ENCODE measurements around the gene NFYC. TPM values are rescaled to one million over a fixed set of nuclear protein-coding genes. Genes with fewer than 3 reads are reported as not detected.
A peak's percentile ranks its signal among the peaks of the same experiment; 100 is the strongest.

NFYC gene
- total and polyA plus RNA-seq, 2 of the 8 experiments (the other 6 are each of a cell fraction or from before 2014, with no cell fraction given), result 54.1 to 124 TPM

DNA sequence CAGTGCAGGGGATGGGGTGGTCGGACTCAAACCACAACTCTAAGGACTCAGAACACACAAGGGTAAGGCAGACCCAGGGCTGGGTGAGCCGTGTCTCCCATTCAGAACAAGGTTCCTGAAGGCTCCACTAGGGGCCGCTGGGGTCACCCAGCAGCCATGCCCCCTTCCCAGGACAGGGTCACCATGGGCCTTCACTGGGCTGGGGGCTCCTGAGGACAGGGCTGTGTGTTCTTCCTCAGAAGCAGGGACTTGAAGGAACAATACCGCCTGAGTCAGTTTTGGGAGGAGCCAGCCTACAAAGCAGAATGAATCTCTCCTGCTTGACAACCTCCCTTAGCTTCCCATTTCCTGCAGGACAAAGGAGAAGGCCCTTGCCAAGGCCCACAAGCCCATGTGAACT lies 41.4 kb upstream of the NFYC start:
- no peak overlapping the region for H3K23ac ChIP-seq (ENCODE audit: insufficient read length)
- H3K36me3 ChIP-seq (ENCODE audit: control insufficient read depth in 2 of 4, insufficient read depth in 4 of 4, low read length in 3 of 4), result no peaks in the 10 kb centered on the region; a peak in 1 of 8 replicates
- no peak overlapping the region for H3K4ac ChIP-seq (replicated peaks; ENCODE audit: insufficient read length, low read depth, low read length)
- H3K4me3 ChIP-seq (ENCODE audit: extremely low read depth in 1 of 4, insufficient read depth in 2 of 4, low read depth in 3 of 4, low read length in 4 of 4), result no peak overlapping the region
- CTCF ChIA-PET (ENCODE audit: partially characterized antibody), result interaction anchor here (0.6 to 37.5 kb wide), 10 partner anchors 15 to 310 kb away, joined by 3 to 684 read pairs (median 4); partner anchors contain the start of gene RIMS3
- H2BK15ac ChIP-seq (ENCODE audit: low read length), result no peak overlapping the region
- H2AK5ac ChIP-seq (ENCODE audit: low read depth, low read length), result no peak overlapping the region; the same call in 1 of the 2 replicates
- no peak overlapping the region for H2BK20ac ChIP-seq (ENCODE audit: low read length)
- H2BK12ac ChIP-seq (ENCODE audit: low read depth, low read length), result 0 out of 2 replicates have a peak overlapping the region, but pooled peaks have one; percentile 29
- H2AFZ ChIP-seq (ENCODE audit: low read length), result no peak overlapping the region
- H3K79me2 ChIP-seq (ENCODE audit: control insufficient read depth in 1 of 2, insufficient read depth in 2 of 2, low read length in 2 of 2), result no peaks in the 10 kb centered on the region
- H4K5ac ChIP-seq (ENCODE audit: insufficient read length, low read depth, low read length), result no peak overlapping the region
- H3K79me1 ChIP-seq (ENCODE audit: low read depth, low read length), result peaks cover 6% of the 10 kb centered on the region
- POLR2A ChIA-PET (ENCODE audit: partially characterized antibody), result interaction anchor here (0.6 to 1.8 kb wide), 4 partner anchors 16 to 506 kb away, joined by 3 to 5 read pairs (median 4); partner anchors contain the start of gene NFYC
- FAIRE-seq (peak; percentile 48), DNase-seq (ENCODE audit: low read depth in 1 of 2, low spot score in 2 of 2) (peak in 1 of 2 experiments; percentile 80)
- H3K27ac ChIP-seq (ENCODE audit: low read depth, low read length), result no peak overlapping the region
- H4K91ac ChIP-seq (replicated peaks; ENCODE audit: insufficient read length, low read length), result no peak overlapping the region
- H3K56ac ChIP-seq (replicated peaks; ENCODE audit: insufficient read length, low read depth, low read length), result no peak overlapping the region
- no peak overlapping the region for H4K8ac ChIP-seq (ENCODE audit: extremely low read depth, insufficient read depth, low read length)
- H3K18ac ChIP-seq (ENCODE audit: extremely low read depth, low read length), result no peak overlapping the region
- no peaks in the 10 kb centered on the region for H3K9me3 ChIP-seq (ENCODE audit: insufficient read depth in 2 of 2, low read depth in 1 of 2, low read length in 1 of 2)
- no peak overlapping the region for H3K4me2 ChIP-seq (ENCODE audit: insufficient read depth in 1 of 2, low read depth in 2 of 2, low read length in 2 of 2)
- H2BK5ac ChIP-seq (ENCODE audit: low read depth, low read length), result no peak overlapping the region
- H4K20me1 ChIP-seq (replicated peaks in 1 of 2; ENCODE audit: control insufficient read depth in 1 of 2, insufficient read depth in 2 of 2, low read length in 2 of 2), result peaks cover 0 to 14% of the 10 kb centered on the region in 2 experiments
- peaks cover 5% of the 10 kb centered on the region for H3K23me2 ChIP-seq (ENCODE audit: low read depth, low read length)
- no peak overlapping the region for H3K9ac ChIP-seq (replicated peaks in 1 of 4; ENCODE audit: extremely low read depth in 1 of 4, low read depth in 3 of 4, low read length in 3 of 4)
- H3K14ac ChIP-seq (ENCODE audit: insufficient read length), result no peak overlapping the region
- WGBS, 2 experiments (ENCODE audit: extremely low coverage in 1 of 2, insufficient coverage in 1 of 2, insufficient read length in 1 of 2, insufficient replicate concordance in 2 of 2, low coverage in 1 of 2, low lambda C conversion rate in 2 of 2, missing lambda C conversion rate in 1 of 2), result 43% methylated on average over 4 of the region's 4 CpGs; no CpG with 5 or more reads in 1 of the 2 experiments
- peaks cover 13 to 19% (median 17%) of the 10 kb centered on the region in 4 experiments for H3K4me1 ChIP-seq (replicated peaks in 1 of 4; ENCODE audit: control insufficient read depth in 3 of 4, insufficient read depth in 4 of 4, low read length in 3 of 4)
- no peaks in the 10 kb centered on the region for H3K27me3 ChIP-seq (replicated peaks in 1 of 4; ENCODE audit: control insufficient read depth in 3 of 4, extremely low read depth in 1 of 4, insufficient read depth in 3 of 4, low read length in 3 of 4)
- no peak overlapping the region for H2BK120ac ChIP-seq (replicated peaks; ENCODE audit: low read depth, low read length)
- TF ChIP-seq POLR2A (IDR thresholded peaks at IDR 0.05; ENCODE audit: control extremely low read depth in 1 of 2, low read depth in 2 of 2, low read length in 2 of 2), result no peak
- no peak for TF ChIP-seq SIRT6 (IDR thresholded peaks at IDR 0.05; ENCODE audit: low read length)
- no peak for TF ChIP-seq POLR2AphosphoS5 (IDR thresholded peaks at IDR 0.05; ENCODE audit: low read depth, low read length)
- TF ChIP-seq, protein P1, sequence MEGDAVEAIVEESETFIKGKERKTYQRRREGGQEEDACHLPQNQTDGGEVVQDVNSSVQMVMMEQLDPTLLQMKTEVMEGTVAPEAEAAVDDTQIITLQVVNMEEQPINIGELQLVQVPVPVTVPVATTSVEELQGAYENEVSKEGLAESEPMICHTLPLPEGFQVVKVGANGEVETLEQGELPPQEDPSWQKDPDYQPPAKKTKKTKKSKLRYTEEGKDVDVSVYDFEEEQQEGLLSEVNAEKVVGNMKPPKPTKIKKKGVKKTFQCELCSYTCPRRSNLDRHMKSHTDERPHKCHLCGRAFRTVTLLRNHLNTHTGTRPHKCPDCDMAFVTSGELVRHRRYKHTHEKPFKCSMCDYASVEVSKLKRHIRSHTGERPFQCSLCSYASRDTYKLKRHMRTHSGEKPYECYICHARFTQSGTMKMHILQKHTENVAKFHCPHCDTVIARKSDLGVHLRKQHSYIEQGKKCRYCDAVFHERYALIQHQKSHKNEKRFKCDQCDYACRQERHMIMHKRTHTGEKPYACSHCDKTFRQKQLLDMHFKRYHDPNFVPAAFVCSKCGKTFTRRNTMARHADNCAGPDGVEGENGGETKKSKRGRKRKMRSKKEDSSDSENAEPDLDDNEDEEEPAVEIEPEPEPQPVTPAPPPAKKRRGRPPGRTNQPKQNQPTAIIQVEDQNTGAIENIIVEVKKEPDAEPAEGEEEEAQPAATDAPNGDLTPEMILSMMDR (IDR thresholded peaks at IDR 0.05; ENCODE audit: control extremely low read depth in 1 of 3, insufficient read depth in 1 of 3, low read depth in 1 of 3, low read length in 3 of 3), result peak; percentile 70 to 80 (median 75)
- peak; percentile 65; the same call in 1 of the 2 replicates for TF ChIP-seq YY1 (IDR thresholded peaks at IDR 0.05; ENCODE audit: low read depth, low read length)
- no peak for TF ChIP-seq EP300 (IDR thresholded peaks at IDR 0.05; ENCODE audit: borderline replicate concordance in 1 of 2, low read depth in 2 of 2, low read length in 2 of 2)
- TF ChIP-seq POU5F1 (IDR thresholded peaks at IDR 0.05; ENCODE audit: low read depth, low read length), result no peak
- no peak for TF ChIP-seq TBP (IDR thresholded peaks at IDR 0.05; ENCODE audit: low read depth, low read length)
- TF ChIP-seq, protein P2, sequence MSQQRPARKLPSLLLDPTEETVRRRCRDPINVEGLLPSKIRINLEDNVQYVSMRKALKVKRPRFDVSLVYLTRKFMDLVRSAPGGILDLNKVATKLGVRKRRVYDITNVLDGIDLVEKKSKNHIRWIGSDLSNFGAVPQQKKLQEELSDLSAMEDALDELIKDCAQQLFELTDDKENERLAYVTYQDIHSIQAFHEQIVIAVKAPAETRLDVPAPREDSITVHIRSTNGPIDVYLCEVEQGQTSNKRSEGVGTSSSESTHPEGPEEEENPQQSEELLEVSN (IDR thresholded peaks at IDR 0.05), result no peak
- TF ChIP-seq RAD21 (IDR thresholded peaks at IDR 0.05 in 1 of 2, conservative IDR thresholded peaks at IDR 0.05 in 1 of 2; ENCODE audit: low read depth in 2 of 2, low read length in 2 of 2), result peak; percentile 53 to 65
- TF ChIP-seq SIX5 (IDR thresholded peaks at IDR 0.05; ENCODE audit: low read depth, low read length), result no peak
